ENCODE results near the gene IL1RAP.

DNA sequence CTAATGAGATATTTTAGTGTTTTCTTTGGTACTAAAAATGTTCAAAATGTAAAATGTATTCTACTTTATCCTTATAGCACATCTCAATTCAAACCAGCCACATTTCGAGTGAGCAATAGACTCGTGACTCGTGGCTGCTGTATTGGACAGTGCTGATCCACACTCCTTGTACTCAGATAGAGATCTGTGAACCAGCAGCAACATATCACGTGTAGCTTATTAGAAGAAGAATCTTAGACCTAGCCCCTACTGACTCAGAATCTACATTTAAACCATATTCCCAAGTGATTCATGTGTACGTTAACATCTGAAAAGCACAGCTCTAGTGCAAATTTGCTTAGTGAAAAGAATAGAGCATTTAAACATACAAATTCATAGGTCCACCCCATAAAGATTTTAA is 130.9 kb downstream of the IL1RAP start:
- TF ChIP-seq CTCF (IDR thresholded peaks at IDR 0.05) = no peak
- TF ChIP-seq POLR2A (IDR thresholded peaks at IDR 0.05) = no peak
- TF ChIP-seq POLR2AphosphoS5 (IDR thresholded peaks at IDR 0.05; ENCODE audit: insufficient read depth in 1 of 2, low read depth in 1 of 2) = no peak

Data from vagina (tissue), 2 donors.